NCI-H2107 treated with DMSO at 0.1 percent for 48 hours (cell line): ENCODE measurements around the gene DDI2.
"Not testable (repeated sequence)": the region's sequence is repeated elsewhere in the genome, so short reads cannot be mapped to it uniquely, and the experiment has no call there.

Experiments
- DNase-seq: peaks from one replicate; lab custom pipeline; 2025; ENCODE audit not compliant: unreplicated experiment; lab: John Stamatoyannopoulos, UW

Gene DDI2

GRCh38 chr1:15676688-15677661, 59.7 kb downstream of the DDI2 start:
- DNase-seq, result no peak

GRCh38 chr1:15678578-15678977, 61.3 kb downstream of the DDI2 start:
- DNase-seq, result no peak

GRCh38 chr1:15680131-15680530, 62.9 kb downstream of the DDI2 start:
- no peak for DNase-seq

DNA sequence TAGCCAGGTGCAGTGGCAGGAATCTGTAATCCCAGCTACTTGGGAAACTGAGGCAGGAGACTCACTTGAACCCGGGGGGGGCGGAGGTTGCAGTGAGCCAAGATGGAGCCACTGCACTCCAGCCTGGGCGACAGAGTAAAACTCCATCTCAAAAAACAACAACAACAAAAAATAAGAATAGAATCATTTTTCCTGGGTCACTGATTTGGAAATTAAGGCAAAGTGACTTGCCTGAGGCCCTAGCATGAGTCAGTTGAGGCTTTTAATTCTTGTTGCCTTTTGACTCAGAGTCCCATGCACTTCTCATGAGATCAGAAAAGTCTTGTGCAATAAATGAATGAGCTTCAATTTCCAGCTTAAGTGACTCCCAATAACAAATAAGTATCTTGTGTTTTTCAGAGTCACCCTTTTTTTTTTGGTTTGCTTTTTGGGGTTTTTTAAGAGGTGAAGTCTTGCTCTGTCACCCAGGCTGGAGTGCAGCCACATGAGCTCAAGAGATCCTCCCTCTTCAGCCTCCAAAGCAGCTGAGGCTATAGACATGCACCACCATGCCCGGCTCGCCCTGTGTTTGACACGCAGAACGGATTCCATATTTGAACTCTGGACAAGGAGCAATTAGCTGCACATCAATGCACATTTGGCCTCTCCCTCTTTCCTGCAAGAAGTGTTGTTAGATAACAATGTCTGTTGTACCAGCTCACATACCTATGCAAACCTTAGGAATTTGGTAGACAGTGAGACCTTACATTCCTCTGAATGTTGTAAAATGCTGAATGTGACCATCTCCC, 63.5 kb downstream of the DDI2 start:
- no peak for DNase-seq

- no peak for DNase-seq
Measured at GRCh38 chr1:15681349-15682292, 64.4 kb downstream of the DDI2 start.

GRCh38 chr1:15682936-15683341, 65.7 kb downstream of the DDI2 start:
- DNase-seq, result no peak

- no peak for DNase-seq
Measured at GRCh38 chr1:15683345-15684039, 66.2 kb downstream of the DDI2 start.

DNA sequence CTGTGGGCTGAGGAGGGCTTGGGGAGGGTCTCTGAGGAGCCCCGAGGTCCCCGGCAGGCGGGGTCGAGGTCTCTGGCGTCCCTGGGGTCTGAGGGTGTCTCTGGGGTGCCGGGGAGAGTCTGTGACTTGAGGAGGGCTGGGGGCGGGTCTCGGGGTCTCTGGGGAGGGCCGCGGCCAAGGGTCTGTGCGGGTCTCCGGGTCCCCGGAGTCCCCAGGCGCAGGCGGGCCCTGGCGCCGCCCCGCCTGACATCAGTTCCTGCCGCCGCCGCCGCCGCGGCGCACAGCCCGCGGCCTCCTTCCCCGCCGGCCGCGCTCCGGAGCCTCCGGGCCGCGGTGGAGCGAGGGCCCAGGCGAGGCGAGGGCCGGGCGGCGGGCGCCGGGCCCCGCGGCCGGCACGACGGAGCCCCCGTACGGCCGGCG, 66.8 kb downstream of the DDI2 start, which contains the start of gene PLEKHM2:
Gene PLEKHM2 (plus strand): TSS at position 279 of the 420 bp plus-strand sequence. CDS start 239 bp downstream, outside the sequence.
- no peak for DNase-seq

- DNase-seq, result no peak
Measured at GRCh38 chr1:15684468-15685291, 67.4 kb downstream of the DDI2 start.

GRCh38 chr1:15685820-15686219, 68.6 kb downstream of the DDI2 start:
- no peak for DNase-seq

DNA sequence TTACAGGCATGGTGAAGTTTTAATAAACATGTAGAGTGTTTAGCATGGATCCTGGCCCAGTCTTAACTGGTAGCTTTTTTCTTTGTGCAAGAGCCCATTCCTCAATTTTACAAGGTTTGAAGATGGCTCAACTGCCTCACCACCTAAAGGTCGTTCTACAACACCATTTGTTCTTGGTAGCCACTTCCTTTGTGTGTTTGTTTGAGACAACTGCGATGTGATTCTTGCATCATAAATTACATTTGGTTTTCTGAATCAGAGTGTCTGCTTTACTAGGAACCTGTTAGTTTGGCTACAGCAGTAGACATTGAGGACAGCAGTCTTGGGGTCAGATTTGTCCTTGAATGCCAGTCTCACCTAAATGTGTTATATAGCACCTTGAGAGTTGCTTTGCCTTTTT, 70.2 kb downstream of the DDI2 start:
- DNase-seq, result no peak

- DNase-seq, result no peak
Measured at GRCh38 chr1:15690317-15690716, 73.1 kb downstream of the DDI2 start.

DNA sequence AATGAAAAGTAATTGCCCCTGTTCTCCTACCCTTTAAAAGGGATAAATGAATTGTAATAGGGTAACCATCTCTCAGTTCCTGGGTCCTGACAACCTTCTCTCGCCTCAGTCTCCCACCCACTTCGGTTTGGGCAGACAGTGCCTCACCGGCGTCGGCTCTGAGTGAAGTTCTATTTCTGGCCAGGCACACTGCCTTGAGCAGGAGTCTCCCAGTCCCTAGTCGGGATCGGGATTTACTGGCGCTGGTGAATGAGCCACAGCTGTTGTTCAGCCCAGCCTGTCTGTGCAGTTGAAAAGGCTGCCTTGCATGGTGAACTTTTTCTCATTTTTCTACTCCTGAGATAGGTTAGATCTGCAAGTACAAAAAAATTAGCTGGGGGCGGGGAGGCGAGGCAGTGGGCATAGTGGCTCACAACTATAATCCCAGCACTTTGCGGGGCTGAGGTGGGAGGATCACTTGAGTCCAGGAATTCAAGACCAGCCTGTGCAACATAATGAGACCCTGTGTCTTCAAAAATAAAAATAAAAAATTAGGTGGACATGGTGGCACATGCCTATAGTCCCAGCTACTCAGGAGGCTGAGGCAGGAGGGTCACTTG, 74.3 kb downstream of the DDI2 start:
- no peak for DNase-seq

DNA sequence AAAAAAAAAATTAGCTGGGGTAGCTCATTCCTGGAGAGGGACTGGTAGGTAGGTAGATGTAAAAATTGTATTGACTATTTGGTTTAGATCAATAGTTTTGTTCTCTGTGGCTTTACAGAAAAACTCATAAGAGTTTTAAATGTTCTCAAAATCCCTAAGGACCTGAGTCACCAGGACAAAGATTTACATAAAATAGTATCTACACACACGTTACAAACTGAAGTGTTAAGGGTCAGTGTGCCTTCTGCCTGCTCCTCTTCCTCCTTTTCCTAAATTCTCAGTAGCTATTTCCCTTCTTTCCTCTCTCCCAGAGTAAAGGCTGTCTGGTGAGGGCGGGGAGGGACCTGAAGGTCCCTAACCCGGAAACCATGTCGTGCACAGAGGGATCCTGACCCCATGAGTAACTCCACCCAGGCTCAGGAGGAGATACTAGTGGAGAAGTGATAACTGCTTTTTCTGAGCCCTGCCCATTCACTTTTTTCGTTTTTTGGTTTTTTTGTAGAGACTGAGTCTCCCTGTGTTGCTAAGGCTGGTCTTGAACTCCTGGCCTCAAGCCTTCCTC, 74.9 kb downstream of the DDI2 start:
- DNase-seq, result no peak

DNA sequence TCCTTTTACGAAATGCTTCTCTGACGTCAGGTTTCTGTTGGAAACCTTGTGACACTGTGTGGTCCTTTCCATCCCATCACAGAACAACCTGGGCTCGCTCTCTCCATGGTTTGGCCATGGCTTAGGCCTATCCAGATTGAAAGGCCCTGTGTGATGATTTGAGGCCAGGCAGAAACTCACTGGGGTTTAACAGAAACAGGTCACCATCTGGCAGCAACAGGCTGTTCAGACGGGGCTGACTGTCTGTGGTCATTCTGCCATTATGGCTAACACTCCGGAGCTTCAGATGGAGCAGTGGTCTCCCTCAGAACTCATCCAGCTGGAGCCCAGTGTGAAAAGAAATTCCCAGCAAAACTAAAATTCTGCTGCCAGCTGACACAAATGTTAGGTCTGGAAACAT, 76.1 kb downstream of the DDI2 start:
- DNase-seq, result no peak

DNA sequence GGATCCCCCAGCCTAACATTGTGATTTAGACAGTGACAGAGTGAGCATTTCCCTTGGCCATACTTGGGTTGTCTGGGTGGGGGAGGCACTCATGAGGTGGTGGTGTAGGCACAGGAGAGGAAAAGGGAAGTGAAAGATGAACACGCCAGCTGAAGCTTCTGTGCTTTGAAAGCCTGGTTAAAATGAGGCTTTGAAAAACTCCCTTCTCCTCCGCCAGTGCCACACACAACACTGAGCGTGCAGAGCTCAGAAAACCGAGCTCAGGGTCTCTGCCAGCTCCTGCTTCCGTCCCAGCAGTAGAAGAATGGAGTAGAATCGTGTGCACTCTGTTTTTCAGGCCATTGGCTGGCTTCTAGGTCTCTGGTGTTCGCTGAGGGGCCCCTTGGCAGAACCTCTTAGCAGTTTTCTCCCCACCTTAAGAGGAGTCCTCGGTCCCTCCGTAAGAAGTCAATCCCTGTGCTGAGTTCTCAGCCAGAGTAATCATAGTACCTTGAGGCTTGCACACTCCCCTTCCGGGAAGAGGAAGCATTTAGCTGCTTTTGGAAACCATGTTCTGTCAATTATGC, 79.8 kb downstream of the DDI2 start:
- no peak for DNase-seq

DNA sequence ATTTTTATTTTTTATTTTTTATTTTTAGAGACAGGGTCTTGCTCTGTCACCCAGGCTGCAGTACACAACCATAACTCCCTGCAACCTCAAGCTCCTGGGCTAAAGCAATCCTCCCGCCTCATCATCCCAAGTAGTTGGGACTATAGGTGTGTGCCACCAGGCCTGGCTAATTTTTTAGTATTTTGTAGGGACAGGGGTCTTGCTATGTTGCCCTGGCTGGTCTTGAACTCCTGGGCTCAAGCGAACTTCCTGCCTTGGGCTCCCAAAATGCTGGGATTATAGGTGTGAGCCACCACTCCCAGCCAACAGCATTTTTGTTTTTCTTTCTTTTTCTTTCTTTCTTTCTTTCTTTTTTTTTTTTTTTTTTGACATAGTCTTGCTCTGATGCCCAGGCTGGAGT, 80.9 kb downstream of the DDI2 start:
- no peak for DNase-seq

GRCh38 chr1:15699321-15699720, 82.1 kb downstream of the DDI2 start:
- not testable (repeated sequence) for DNase-seq
